Measurements from ENCODE around the gene UNC45B.
"Not testable (repeated sequence)": the region's sequence is repeated elsewhere in the genome, so short reads cannot be mapped to it uniquely, and the experiment has no call there.

The UNC45B gene, protein sequence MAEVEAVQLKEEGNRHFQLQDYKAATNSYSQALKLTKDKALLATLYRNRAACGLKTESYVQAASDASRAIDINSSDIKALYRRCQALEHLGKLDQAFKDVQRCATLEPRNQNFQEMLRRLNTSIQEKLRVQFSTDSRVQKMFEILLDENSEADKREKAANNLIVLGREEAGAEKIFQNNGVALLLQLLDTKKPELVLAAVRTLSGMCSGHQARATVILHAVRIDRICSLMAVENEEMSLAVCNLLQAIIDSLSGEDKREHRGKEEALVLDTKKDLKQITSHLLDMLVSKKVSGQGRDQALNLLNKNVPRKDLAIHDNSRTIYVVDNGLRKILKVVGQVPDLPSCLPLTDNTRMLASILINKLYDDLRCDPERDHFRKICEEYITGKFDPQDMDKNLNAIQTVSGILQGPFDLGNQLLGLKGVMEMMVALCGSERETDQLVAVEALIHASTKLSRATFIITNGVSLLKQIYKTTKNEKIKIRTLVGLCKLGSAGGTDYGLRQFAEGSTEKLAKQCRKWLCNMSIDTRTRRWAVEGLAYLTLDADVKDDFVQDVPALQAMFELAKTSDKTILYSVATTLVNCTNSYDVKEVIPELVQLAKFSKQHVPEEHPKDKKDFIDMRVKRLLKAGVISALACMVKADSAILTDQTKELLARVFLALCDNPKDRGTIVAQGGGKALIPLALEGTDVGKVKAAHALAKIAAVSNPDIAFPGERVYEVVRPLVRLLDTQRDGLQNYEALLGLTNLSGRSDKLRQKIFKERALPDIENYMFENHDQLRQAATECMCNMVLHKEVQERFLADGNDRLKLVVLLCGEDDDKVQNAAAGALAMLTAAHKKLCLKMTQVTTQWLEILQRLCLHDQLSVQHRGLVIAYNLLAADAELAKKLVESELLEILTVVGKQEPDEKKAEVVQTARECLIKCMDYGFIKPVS

DNA sequence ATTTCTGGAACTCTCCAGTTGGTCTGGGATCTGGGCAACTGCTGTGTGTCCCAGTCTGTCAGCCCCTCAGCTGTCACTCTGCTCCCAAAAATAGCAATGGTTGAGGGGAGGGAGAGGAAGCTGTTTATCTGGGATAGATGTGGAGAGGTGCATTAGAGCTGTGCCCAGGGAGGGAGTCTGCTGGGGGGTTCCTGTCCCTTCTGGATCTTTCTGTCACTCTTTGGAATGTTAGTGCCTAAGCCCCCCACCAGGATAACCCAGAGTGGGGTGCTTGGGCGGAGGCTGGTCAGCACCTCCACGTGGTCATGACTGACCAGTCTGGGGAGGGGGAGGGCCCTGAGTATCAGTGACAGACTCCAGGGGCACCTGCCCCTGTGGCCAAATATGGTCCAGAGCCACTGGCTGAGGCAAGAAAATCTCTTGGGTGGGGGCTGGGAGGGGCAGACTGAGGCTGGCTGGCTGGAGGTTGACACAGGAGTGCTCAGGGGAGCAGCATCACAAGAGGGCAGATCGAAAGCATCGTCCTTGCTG lies at the start of gene UNC45B:
Gene UNC45B, plus strand, starts transcription at position 443 of the 531 bp plus-strand sequence. CDS start 447 bp downstream, outside the sequence.
- peak; percentile 52 for DNase-seq

DNA sequence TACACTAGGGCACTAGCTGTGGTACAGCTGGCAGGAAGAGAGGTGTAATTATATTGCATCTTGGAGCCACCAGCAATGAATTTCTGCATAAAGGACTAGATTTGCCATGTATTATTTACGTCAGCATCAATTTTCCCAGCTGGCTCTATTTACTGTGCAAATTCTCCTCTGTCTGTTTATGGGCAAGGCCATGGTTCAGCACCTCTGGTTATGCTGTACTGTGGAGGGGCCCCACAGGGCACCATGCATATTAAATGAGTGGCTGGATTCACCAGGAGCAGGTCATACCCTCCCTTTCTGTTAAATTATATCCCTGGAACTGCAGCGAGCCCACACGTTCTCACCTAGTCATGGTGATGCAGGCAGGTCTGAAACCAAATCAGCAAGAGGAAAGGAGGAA lies 47.7 kb upstream of the UNC45B start:
- no peak for DNase-seq

DNA sequence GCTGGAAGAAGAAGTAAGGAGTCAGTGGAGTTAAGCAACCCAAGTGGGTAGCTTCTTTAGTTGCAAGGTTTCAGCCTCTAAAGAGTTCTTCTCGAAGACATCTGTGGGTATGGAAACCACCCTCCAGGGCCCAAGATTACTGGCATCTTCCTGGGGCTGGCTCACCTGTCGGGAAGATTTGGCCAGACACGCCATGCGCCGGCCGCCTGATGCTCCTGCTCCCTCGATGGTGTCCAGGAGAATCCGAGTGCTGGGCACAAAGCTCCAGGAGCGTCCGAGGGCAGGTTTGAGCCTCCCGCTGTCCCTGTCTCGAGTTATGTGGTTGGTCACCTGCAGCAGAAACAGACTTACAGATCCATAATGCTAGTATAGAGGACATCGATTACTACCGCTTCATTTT lies 46.6 kb upstream of the UNC45B start:
- DNase-seq: no peak

DNA sequence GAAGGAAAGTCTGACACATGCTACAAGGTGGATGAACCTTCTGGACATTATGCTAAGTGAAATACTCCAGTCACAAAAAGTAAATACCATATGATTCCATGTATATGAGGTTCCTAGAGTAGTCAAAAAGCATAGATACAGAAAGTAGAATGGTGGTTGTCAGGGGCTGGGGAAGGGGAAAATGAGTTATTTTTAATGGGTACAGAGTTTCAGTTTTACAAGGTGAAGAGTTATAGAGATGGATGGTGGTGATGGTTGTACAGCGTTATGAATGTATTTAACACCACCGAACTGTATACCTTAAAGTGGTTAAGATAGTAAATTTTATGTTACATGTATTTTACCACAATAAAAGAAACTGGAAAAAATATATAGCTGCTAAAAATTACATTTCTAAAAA lies 45.9 kb upstream of the UNC45B start:
- DNase-seq: no peak

DNA sequence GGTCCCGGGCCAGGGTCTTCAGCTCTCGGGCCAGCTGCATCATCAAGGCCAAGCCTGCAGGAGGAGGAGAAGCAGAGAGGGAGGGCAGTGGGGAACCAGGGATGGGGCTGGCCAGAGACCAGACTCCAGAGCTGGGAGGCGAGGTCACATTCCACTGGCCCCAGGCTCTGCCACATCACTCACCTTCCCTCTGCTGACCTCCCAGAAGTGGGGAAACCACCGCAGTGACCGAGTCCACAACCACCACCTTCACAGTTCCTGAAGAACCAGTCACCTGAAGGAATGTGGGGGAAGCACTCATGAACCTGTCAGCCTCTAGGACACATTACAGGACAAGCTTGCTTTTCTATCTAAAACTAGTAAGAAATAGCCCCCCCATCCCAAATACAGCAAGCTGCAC lies 44.3 kb upstream of the UNC45B start:
- no peak for DNase-seq

DNA sequence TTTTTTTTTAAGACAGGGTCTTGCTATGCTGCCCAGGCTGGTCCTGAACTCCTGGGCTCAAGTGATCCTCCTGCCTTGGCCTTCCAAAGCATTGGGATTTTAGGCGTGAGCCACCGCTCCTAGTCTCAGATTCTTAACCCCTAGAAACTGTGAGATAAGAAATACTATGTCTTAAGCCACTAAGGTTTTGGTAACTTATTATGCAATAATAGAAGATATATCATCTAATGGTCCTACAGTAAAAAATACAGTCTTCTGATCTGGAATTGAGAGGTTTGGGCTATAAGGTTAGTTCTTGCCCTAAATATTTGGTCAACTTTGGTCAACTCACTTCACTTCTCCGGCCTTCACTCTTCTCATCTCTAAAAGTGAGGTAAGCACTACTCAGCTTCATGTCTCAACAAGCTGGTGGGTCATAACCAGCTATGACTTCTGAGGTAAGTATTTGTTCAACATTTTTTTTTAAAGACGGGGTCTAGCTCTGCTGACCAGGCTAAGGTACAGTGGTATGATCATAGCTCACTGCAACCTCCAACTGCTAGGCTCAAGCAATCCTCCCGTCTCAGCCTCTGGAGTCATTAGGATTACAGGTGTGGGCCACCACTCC lies 42.7 kb upstream of the UNC45B start:
- no peak for DNase-seq

DNA sequence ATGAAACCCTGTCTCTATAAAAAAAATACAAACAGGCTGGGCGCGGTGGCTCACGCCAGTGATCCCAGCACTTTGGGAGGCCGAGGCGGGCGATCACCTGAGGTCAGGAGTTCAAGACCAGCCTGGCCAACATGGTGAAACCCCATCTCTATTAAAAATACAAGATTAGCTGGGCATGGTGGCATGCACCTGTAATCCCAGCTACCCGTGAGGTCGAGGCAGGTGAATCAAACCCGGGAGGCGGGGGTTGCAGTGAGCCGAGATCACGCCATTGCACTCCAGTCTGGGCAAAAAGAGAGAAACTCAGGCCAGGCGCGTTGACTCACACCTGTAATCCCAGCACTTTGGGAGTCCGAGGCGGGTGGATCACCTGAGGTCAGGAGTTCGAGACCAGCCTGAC lies 36.8 kb upstream of the UNC45B start:
- DNase-seq: not testable (repeated sequence)

DNA sequence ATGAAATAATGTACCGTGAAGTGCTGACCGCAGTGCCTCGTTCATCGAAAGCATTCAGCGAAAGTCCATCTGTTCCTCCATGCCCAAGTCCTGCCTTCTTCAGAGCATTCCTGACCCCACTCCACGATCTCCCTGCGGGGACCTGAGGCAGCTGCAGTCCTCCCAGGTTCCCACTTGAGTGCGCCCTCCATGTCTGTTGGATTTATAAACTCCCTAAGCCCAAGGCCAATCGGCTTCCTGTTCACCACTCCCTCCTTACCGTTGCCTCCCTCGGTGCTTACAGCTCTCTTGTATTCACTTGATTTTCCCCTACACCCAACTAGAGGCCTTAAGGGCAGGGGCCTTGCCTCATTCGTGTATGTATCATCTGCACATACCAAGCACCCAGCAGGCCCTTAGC lies 30.8 kb upstream of the UNC45B start:
- DNase-seq: no peak

DNA sequence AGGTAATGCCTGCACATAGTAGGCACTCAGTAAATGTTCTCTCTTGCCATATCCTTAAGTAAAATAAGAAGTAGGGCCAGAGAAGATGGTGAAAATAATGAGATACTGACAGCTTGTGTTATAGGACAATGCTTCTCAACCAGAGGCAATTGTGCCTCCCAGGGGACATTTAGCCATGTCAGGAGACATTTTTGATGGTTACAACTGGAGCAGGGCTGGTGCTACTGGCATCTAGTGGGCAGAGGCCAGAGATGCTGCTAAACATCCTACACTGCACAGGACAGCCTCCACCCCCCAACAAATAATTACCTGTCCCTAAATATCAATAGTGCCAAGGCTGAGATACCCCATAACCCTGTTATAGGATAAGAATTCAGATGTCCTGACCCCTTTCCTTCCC lies 29.6 kb upstream of the UNC45B start:
- no peak for DNase-seq

DNA sequence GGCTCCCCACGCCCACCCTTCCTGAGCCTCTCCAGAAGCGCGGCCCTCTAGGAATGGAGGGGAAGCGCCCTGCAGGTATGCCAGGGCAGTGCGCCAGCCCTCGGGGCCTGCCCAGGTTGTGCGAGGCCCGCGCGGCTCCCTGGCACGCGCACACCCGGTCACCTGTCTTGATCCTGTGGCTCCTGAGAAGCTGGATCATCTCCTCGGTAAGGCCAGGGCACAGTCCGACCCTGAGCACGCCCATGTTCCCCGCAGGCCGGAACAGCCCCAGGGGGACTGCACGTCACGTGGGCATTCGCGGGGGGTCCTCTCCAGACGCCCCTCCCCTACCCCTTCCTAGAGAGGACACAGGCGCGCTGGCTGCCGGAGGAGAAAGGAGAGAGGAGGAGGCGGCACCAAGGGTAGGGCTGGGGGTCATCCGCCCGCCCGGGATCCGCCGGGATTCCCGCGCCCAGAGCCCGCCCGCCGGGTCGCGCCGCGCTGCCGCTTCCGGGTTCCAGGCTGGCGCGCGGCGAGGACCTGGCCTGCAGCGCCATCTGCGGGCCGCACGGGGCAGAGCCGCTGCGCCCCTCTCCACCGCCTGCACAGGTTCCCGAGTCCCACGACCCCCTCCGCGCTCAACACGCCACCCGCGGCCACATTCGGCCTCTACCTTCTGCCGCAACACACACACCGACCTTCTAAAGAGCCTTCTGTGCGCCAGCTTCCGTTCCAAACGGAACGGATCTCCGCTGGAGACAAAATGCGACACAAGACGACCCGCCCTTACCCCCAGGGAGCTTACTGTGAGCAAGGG lies 28.0 kb upstream of the UNC45B start, which contains the start of gene RAD51D:
Gene RAD51D, minus strand, starts transcription at position 491 of the 796 bp plus-strand sequence. Its CDS starts 247 bp downstream, at position 244.
- DNase-seq: peak; percentile 80

DNA sequence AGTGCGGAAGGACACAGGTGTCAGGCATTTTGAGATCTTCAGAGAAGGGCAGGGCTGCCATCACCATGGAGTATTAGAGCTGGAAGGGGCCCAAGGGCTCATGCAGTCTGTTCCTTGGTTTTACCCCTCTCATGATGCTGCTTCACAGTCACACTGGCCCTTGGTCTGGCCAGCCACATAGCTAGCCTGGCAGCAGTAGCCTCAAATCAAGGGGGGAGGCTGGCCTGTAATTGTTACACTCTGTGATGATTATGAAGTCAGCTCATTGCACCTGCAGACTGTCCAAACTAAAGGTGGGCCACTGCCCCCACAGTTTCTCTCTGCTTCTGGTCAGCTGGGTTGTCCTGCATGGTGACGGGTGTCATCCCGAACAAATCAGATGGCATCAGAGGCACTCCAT lies 26.3 kb upstream of the UNC45B start, which contains the start of gene FNDC8:
Gene FNDC8, plus strand, starts transcription at position 301 of the 400 bp plus-strand sequence. Its CDS starts 79 bp downstream, at position 380.
- DNase-seq: no peak

DNA sequence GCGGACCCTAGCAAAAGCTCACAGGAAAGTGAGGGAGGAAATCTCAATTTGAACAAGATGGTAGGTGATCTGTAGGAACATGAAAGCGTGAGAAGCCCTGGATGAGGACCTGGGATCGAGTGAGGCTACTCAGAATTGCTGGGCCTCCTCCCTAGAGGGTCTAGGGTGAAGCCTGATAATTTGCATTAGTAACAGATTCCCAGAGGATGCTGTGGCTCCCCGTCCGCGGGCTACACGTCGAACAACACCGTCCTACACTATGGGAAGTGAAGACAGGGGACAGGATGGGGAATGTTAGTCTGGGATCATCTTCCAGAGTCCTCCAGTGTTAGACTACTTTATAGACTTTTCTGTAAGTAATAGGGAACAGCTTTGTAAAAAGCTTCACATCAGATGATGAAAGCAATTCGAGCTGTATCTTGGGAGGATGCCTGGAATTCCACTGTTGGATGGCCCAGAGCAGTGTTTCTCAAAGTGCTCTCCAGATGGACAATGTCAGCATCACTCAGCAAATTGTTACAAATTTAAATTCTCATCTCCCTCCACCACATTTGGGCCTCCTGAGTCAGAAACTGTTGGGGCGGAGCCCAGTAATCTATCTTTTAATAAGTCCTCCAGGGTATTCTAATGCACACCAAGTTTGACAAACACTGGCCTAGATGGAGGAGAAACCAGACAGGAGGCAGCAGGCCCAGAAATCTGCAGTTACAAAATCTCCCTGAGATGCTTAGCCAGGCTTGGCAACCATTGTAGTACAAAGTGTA lies 19.7 kb upstream of the UNC45B start:
- DNase-seq: no peak

DNA sequence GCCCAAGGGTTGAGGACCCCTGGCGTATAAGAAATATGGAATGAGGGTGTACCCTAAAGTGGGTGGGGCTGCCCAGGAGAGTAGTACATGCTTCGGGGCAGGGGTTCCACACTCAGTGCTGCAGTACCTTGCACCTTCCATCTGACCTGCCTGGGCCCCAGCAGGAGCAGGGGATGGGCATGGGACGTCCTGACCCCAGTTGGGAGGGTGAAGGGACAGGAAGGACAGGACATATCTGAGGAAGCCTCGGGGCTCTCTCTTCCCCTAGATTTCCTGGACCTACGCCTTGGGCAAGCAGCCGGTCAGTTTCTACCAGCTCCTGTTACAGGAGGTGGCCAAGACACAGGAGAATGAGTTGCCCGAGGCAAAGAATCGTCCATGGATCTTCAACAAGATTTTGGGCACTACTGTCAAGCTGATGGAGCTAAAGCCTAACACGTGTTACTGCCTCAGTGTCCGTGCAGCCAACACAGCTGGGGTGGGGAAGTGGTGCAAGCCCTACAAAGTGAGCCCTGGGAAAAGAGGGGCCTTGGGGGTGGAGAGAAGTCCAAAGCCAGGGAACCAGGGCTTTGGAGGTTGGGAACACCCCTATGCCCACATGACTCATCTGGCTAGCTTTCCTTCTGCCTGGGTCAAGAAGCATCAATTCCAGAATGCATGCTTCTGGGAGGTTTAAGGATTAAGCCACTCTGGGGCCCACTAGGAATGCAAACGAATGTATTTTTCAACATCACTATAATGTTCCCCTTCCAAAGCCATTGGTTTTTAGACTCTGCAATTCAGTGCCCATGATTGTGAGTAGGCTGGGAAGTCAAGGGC lies 18.3 kb upstream of the UNC45B start:
- DNase-seq: no peak

DNA sequence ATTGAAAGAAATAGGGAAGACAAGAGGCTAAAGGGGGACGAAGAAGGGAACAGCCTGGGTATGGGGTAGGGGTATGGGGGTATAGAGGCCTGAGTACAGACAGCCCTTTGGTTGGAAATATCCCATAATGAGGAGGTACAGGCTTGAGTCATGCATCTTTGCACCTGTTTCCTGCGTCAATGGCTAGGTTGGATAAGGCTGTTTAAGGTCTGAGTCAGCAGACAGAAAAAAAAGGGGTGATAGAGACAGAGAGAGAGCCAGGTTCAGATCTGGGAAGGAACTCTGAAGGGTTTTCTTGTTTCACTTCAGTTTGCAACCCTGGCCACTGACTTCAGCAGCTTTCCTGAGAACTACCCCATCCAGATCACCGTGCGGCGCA lies 17.7 kb upstream of the UNC45B start:
- no peak for DNase-seq

DNA sequence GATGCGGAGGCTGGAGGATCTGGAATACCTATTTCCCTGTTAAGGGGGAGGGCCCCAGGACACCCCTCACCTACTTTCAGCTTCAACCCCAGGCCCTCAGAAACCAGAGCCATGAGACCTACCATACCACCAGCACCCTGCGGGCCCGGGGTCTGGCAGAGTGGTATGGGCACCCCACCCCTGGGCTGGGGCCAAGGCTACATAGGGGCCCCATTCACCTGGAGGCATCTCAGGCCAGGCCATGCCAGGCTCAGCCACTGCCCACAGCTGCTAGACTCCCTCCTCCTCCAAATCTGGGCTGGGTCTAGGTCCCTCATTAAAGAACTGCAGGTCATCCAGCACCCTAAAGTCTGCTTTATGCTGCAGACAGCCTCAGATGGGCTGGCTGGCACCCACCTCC lies 17.2 kb upstream of the UNC45B start:
- no peak for DNase-seq

DNA sequence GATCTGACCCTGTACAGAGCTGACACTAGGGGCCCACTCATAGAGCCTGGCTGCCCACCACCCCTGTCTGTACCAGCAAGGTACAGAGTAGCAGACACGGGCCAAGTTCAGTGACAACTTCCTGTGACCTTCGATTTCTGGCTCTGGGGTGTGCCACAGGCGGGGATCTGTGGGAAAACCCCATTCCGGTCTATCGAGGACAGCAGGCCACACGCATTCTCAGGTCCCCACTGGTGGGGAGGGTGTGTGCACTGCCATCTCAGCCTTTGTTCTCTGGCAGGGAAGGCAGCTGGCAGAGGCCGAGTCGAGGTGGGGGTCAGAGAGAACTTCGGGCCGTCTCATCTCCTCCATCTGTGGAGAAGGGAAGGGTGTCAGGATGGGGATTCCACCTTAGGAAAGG lies 15.5 kb upstream of the UNC45B start:
- DNase-seq: no peak

DNA sequence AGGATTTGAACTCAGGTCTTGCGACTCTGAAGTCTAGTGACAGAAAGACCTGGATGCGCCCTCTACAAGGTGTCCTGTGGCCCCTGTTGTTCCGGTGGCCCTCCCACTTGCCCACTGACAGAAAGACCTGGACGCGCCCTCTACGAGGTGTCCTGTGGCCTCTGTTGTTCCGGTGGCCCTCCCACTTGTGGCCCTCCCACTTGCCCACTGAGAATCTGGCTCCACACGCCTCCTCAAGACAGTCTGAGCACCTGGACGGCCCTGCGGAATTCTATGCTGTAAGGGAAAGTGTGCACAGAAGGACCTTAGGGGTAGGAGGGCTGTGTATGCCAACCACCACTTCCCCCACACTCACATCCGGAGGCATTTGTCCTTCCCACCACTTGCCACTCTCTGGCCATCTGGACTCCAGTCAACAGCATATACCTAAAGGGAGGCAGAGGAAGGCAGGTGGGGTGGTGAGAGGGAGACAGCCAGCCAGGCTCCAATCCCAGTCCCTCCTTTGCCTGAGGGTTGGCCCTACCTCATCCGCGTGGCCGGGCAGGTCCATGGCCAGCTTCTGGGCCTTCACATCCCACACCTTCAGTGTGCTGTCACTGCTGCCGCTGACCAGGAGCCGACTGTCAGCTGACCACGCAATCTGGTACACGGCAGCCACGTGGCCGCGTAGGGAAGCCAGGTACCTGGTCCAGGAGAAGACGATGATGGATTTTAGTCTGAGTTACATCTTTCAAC lies 14.6 kb upstream of the UNC45B start:
- DNase-seq: no peak

DNA sequence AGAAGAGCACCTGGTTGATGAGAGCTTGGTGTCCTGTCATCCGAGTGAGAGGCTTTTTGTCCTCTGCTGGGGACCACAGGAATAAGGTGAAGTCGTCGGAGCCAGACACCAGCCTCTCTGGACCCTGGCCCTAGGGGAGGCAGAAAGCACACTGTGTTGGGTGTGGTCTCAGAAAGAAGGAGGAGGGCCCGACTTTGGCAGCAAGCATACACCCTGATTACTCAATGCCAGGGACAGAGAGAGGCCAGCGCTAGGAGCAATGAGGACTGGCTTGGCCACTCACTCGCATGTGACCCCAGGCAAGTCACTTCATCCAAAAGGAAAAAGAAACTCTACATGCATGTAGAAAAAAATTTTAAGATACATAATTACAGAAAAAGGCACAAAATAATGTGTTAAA lies 12.3 kb upstream of the UNC45B start:
- no peak for DNase-seq

DNA sequence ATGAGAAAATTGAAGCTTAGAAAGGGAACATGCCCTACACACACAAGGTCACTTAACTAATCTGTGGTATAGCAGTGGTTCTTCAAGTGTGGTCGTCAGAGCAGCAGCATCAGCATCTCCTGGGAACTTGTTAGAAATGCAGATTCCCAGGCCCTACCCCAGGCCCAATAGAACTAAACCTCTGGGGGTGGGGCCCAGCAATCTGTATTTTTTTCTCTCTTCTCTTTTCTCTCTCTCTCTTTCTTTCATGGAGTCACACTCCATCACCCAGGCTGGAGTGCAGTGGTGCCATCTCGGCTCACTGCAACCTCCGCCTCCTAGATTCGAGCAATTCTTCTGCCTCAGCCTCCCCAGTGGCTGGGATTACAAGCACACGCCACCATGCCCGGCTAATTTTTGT lies 9.4 kb upstream of the UNC45B start:
- no peak for DNase-seq
